Loucy (cell line): ENCODE data around the gene L3MBTL3.

ENCODE experiments used
- H2AFZ ChIP-seq: fragments of 200-600 bp; sonication (generic); 2 replicates; pipeline ENCODE4 v1.6.0; 2016; ENCODE audit warnings: antibody characterized with exemption, mild to moderate bottlenecking, low read length, moderate library complexity
- H3F3A ChIP-seq: fragments of 200-600 bp; 2 replicates; pipeline ENCODE4 v1.6.0; 2016; ENCODE audit warnings: antibody characterized with exemption, low read depth, mild to moderate bottlenecking
- H3K27me3 ChIP-seq: fragments of 200-600 bp; sonication (generic); 2 replicates; pipeline ENCODE4 v1.6.1; 2014; ENCODE audit warnings: low read length, mild to moderate bottlenecking; ENCODE audit not compliant: insufficient read depth, poor library complexity, severe bottlenecking
- H3K36me3 ChIP-seq: fragments of 200-600 bp; sonication (generic); 2 replicates; pipeline ENCODE4 v1.6.1; 2016; ENCODE audit warnings: low read length; ENCODE audit not compliant: insufficient read depth
- H3K4me1 ChIP-seq: fragments of 200-600 bp; sonication (generic); 2 replicates; pipeline ENCODE4 v1.5.1; 2014; ENCODE audit warnings: low read length, mild to moderate bottlenecking; ENCODE audit not compliant: insufficient read depth, poor library complexity, severe bottlenecking
- H3K4me2 ChIP-seq: fragments of 200-600 bp; sonication (generic); 2 replicates; pipeline ENCODE4 v1.6.0; 2014; ENCODE audit warnings: antibody characterized with exemption, low read length, low read depth, mild to moderate bottlenecking; ENCODE audit not compliant: poor library complexity, severe bottlenecking
- H3K4me3 ChIP-seq: fragments of 200-600 bp; sonication (generic); 2 replicates; pipeline ENCODE4 v1.5.1; 2014; ENCODE audit warnings: low read length, mild to moderate bottlenecking, mixed read lengths; ENCODE audit not compliant: poor library complexity, severe bottlenecking
- H3K79me2 ChIP-seq: fragments of 200-600 bp; sonication (generic); 2 replicates; pipeline ENCODE4 v1.6.1; 2014; ENCODE audit warnings: low read length; ENCODE audit not compliant: insufficient read depth
- H3K9ac ChIP-seq: fragments of 200-600 bp; sonication (generic); 2 replicates; pipeline ENCODE4 v1.6.0; 2014; ENCODE audit warnings: mild to moderate bottlenecking, low read depth, low read length, moderate library complexity; ENCODE audit not compliant: poor library complexity, severe bottlenecking
- H3K9me2 ChIP-seq: fragments of 200-600 bp; sonication (generic); replicated peaks from 2 replicates; pipeline ENCODE4 v1.6.1; 2016; ENCODE audit warnings: low read depth, low read length, mixed read lengths
- H3K9me3 ChIP-seq: fragments of 200-600 bp; sonication (generic); 2 replicates; pipeline ENCODE4 v1.6.1; 2014; ENCODE audit warnings: mild to moderate bottlenecking, antibody characterized with exemption, low read length, low read depth; ENCODE audit not compliant: insufficient read depth
- H4K20me1 ChIP-seq: fragments of 200-600 bp; sonication (generic); 2 replicates; pipeline ENCODE4 v1.6.0; 2014; ENCODE audit warnings: antibody characterized with exemption, low read length, mild to moderate bottlenecking; ENCODE audit not compliant: insufficient read depth, poor library complexity, severe bottlenecking
- EZH2phosphoT487 ChIP-seq: fragments of 200-600 bp; IDR thresholded peaks from 2 replicates; pipeline ENCODE4 v1.6.1; 2018; ENCODE audit warnings: antibody characterized with exemption, mild to moderate bottlenecking, moderate library complexity, borderline replicate concordance
- TF ChIP-seq, protein P1 (sequence below): fragments of 200-600 bp; sonication (generic); conservative IDR thresholded peaks from 2 replicates; pipeline ENCODE4 v1.5.1; 2014; ENCODE audit warnings: mild to moderate bottlenecking, antibody characterized with exemption, low read length

L3MBTL3 gene

DNA sequence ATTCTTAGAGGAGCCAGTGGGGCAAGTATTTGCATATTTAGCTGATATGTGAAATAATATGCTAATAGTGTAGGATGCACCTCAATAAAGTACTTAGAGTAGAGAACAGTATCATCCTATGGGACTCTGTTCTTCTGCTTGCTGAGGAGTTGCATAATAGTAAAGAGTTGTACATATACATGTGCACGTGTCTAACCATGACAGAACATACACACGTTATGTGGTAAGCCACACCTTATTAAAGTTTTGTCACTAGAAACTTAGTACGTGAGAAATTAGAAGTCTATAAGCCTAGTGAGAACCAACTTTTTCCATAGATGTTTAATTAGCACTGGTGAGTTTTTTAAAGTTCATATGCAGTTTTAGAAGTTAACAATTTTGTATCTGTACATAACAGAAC is 80.7 kb downstream of the L3MBTL3 start:
- no peak for TF ChIP-seq EZH2phosphoT487
- TF ChIP-seq, protein P1, sequence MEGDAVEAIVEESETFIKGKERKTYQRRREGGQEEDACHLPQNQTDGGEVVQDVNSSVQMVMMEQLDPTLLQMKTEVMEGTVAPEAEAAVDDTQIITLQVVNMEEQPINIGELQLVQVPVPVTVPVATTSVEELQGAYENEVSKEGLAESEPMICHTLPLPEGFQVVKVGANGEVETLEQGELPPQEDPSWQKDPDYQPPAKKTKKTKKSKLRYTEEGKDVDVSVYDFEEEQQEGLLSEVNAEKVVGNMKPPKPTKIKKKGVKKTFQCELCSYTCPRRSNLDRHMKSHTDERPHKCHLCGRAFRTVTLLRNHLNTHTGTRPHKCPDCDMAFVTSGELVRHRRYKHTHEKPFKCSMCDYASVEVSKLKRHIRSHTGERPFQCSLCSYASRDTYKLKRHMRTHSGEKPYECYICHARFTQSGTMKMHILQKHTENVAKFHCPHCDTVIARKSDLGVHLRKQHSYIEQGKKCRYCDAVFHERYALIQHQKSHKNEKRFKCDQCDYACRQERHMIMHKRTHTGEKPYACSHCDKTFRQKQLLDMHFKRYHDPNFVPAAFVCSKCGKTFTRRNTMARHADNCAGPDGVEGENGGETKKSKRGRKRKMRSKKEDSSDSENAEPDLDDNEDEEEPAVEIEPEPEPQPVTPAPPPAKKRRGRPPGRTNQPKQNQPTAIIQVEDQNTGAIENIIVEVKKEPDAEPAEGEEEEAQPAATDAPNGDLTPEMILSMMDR: no peak
- Histone ChIP-seq H3K4me1 (no peaks in the 10 kb centered on the region), H4K20me1 (no peaks in the 10 kb centered on the region), H3K79me2 (no peaks in the 10 kb centered on the region), H3F3A (no peaks in the 10 kb centered on the region), H3K4me3 (no peak overlapping the region), H2AFZ (no peak overlapping the region), H3K27me3 (peaks cover 4% of the 10 kb centered on the region), H3K36me3 (peaks cover 5% of the 10 kb centered on the region; the same call in 1 of the 2 replicates), H3K9me3 (no peaks in the 10 kb centered on the region), H3K4me2 (no peak overlapping the region), H3K9ac (no peak overlapping the region), H3K9me2 (no peaks in the 10 kb centered on the region)

DNA sequence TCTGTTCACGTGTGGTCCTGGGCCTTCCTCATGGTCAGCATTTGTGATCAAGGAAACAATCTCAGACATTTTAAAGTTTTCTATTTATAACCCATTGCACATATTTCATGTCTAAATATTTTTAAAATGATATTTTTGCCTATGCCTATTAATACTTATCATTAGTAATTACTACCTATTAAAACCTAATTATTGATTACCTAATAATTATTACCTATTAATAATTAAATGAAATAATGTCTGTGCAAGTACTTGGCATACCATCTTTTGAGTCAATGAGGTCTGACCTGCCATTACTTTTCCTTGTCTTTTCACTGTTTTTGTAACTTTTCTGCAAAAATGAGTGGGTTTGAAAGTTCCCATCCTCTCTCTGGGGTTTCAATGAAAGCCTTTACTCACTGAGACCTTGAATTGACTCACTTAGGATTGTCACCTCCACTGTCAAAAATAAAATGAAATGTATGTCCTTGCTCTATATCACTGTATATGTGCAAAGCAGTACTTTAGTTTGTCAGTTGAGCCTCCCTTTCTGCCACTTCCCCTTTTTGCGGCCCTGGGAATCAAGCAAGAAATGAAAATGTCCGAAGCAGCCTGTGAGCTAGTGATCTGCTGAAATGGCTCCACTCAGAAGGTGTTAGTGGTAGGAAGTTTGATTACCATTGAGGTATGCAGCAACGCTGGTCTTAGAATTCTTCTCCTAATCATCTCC is 87.8 kb downstream of the L3MBTL3 start:
- H3K27me3 ChIP-seq: no peaks in the 10 kb centered on the region
- no peak overlapping the region for H3K9ac ChIP-seq
- no peaks in the 10 kb centered on the region for H4K20me1 ChIP-seq
- H3K9me3 ChIP-seq: no peaks in the 10 kb centered on the region
- peaks cover 3% of the 10 kb centered on the region; the same call in 1 of the 2 replicates for H3K36me3 ChIP-seq
- TF ChIP-seq, protein P1: no peak
- TF ChIP-seq EZH2phosphoT487: no peak
- H3K9me2 ChIP-seq: no peaks in the 10 kb centered on the region
- H3K4me2 ChIP-seq: no peak overlapping the region
- no peaks in the 10 kb centered on the region for H3K4me1 ChIP-seq
- H3F3A ChIP-seq: no peaks in the 10 kb centered on the region
- no peak overlapping the region for H3K4me3 ChIP-seq
- H3K79me2 ChIP-seq: no peaks in the 10 kb centered on the region
- no peak overlapping the region for H2AFZ ChIP-seq

- no peak for TF ChIP-seq EZH2phosphoT487
- TF ChIP-seq, protein P1: no peak
- Histone ChIP-seq H3K9me3 (no peaks in the 10 kb centered on the region), H4K20me1 (no peaks in the 10 kb centered on the region), H3F3A (no peaks in the 10 kb centered on the region), H3K9me2 (no peaks in the 10 kb centered on the region), H3K4me1 (no peaks in the 10 kb centered on the region), H3K4me3 (no peak overlapping the region), H2AFZ (no peak overlapping the region), H3K36me3 (0 out of 2 replicates have a peak, but pooled peaks cover 3% of the 10 kb centered on the region), H3K27me3 (no peaks in the 10 kb centered on the region), H3K9ac (no peak overlapping the region), H3K79me2 (no peaks in the 10 kb centered on the region), H3K4me2 (no peak overlapping the region)
These were observed 89.3 kb downstream of the L3MBTL3 start for GRCh38 chr6:130107710-130108109.
